ENCODE measurements around the gene OLFML2A.
"Not testable (repeated sequence)": the region's sequence is repeated elsewhere in the genome, so short reads cannot be mapped to it uniquely, and the experiment has no call there.

DNA sequence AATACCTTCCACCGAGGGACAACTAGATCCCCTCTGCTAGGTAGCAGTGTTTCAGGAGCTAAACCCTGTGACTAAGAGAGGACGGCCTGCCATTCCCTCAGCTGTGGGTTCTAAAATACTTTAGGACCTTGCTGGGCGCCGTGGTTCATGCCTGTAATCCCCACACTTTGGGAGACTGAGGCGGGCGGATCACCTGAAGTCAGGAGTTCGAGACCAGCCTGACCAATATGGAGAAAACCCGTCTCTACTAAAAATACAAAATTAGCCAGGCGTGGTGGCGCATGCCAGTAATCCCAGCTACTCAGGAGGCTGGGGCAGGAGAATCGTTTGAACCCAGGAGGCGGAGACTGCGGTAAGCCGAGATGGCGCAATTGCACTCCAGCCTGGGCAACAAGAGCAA, 4.1 kb upstream of the OLFML2A start:
- not testable (repeated sequence) for TF ChIP-seq JUN (IDR thresholded peaks at IDR 0.05); CTCF (IDR thresholded peaks at IDR 0.05); POLR2A (IDR thresholded peaks at IDR 0.05; ENCODE audit: low read length); RAD21 (conservative IDR thresholded peaks at IDR 0.05 in 1 of 2, IDR thresholded peaks at IDR 0.05 in 1 of 2); MYC (IDR thresholded peaks at IDR 0.05; ENCODE audit: borderline replicate concordance, low read length); ZC3H11A (IDR thresholded peaks at IDR 0.05); BHLHE40 (IDR thresholded peaks at IDR 0.05; ENCODE audit: low read depth, low read length); CEBPB (IDR thresholded peaks at IDR 0.05)
- TF ChIP-seq, protein P1, sequence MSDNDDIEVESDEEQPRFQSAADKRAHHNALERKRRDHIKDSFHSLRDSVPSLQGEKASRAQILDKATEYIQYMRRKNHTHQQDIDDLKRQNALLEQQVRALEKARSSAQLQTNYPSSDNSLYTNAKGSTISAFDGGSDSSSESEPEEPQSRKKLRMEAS (IDR thresholded peaks at IDR 0.05) = not testable (repeated sequence)
- TF ChIP-seq, protein P2, sequence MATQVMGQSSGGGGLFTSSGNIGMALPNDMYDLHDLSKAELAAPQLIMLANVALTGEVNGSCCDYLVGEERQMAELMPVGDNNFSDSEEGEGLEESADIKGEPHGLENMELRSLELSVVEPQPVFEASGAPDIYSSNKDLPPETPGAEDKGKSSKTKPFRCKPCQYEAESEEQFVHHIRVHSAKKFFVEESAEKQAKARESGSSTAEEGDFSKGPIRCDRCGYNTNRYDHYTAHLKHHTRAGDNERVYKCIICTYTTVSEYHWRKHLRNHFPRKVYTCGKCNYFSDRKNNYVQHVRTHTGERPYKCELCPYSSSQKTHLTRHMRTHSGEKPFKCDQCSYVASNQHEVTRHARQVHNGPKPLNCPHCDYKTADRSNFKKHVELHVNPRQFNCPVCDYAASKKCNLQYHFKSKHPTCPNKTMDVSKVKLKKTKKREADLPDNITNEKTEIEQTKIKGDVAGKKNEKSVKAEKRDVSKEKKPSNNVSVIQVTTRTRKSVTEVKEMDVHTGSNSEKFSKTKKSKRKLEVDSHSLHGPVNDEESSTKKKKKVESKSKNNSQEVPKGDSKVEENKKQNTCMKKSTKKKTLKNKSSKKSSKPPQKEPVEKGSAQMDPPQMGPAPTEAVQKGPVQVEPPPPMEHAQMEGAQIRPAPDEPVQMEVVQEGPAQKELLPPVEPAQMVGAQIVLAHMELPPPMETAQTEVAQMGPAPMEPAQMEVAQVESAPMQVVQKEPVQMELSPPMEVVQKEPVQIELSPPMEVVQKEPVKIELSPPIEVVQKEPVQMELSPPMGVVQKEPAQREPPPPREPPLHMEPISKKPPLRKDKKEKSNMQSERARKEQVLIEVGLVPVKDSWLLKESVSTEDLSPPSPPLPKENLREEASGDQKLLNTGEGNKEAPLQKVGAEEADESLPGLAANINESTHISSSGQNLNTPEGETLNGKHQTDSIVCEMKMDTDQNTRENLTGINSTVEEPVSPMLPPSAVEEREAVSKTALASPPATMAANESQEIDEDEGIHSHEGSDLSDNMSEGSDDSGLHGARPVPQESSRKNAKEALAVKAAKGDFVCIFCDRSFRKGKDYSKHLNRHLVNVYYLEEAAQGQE (IDR thresholded peaks at IDR 0.05) = not testable (repeated sequence)

All from A549 (cell line).